A549 (cell line): ENCODE data around the gene DHX35. TPM values are rescaled to one million over a fixed set of nuclear protein-coding genes. Genes with fewer than 3 reads are reported as not detected.

Experiments
- ATAC-seq, 2 experiments: fragments of 200-7000 bp in 1 of 2; fragments of >200 bp in 1 of 2; cut with Nextera tagmentation in 1 of 2; cut with Tn5 transposase in 1 of 2; 3 replicates each; pipeline versions ENCODE4 v1.8.0 to v1.9.1; 2018 to 2020; ENCODE audit warnings: mild to moderate bottlenecking in 1 of 2, moderate library complexity in 1 of 2
- CTCF ChIA-PET: fragments of 300-600 bp; sonication (Branson Sonifier 250); formaldehyde crosslinking; extraction: SDS; loops from one replicate; lab custom pipeline; 2021; ENCODE audit warnings: antibody characterized with exemption, inconsistent platforms; lab: Yijun Ruan, JAX
- POLR2A ChIA-PET: fragments of 350-600 bp; formaldehyde crosslinking; extraction: SDS; loops from one replicate; lab custom pipeline; 2021; ENCODE audit warnings: antibody characterized with exemption, inconsistent platforms; lab: Yijun Ruan, JAX
- DNase-seq, 2 experiments: peaks; one replicate each; pipeline versions ENCODE4 v3.0.0 to v3.0.0-alpha.2; 2011 to 2016; ENCODE audit warnings: low read depth in 1 of 2, low spot score in 1 of 2
- FAIRE-seq: peaks from 2 replicates; lab custom pipeline; 2011; peaks lifted over from hg19 to GRCh38; lab: Jason Lieb, UNC
- H3K27ac ChIP-seq, 2 experiments: fragments of >200 bp; sonication (Bioruptor Twin); formaldehyde crosslinking; 3 replicates each; pipeline ENCODE4 v1.5.1; 2016 to 2017
- H3K4me1 ChIP-seq: fragments of >200 bp; sonication (Bioruptor Twin); formaldehyde crosslinking; 3 replicates; pipeline ENCODE4 v1.6.1; 2016
- H3K4me2 ChIP-seq: fragments of >200 bp; sonication (Bioruptor Twin); formaldehyde crosslinking; 3 replicates; pipeline ENCODE4 v1.6.1; 2016
- H3K4me3 ChIP-seq: fragments of >200 bp; sonication (Bioruptor Twin); formaldehyde crosslinking; 3 replicates; pipeline ENCODE4 v1.5.1; 2016
- H3K9me3 ChIP-seq: fragments of >200 bp; sonication (Bioruptor Twin); formaldehyde crosslinking; 3 replicates; pipeline ENCODE4 v1.6.1; 2016
- BHLHE40 ChIP-seq: IDR thresholded peaks from 2 replicates; pipeline ENCODE4 v1.6.1; 2012; ENCODE audit warnings: low read depth, low read length, inconsistent platforms
- CBX2 ChIP-seq: fragments of 200-600 bp; sonication (generic); IDR thresholded peaks from 2 replicates; pipeline ENCODE4 v1.6.1; 2016; ENCODE audit warnings: low read depth, mild to moderate bottlenecking, borderline replicate concordance
- CBX8 ChIP-seq: fragments of 200-600 bp; sonication (generic); IDR thresholded peaks from 2 replicates; pipeline ENCODE4 v1.6.1; 2016
- CEBPB ChIP-seq, 2 experiments: fragments of >200 bp in 1 of 2; sonication (Bioruptor Twin) in 1 of 2; formaldehyde crosslinking in 1 of 2; IDR thresholded peaks; 2 replicates each; pipeline ENCODE4 v1.6.1; 2012 to 2016
- CHD2 ChIP-seq: fragments of 150-350 bp; IDR thresholded peaks from 2 replicates; pipeline ENCODE4 v1.6.1; 2014; ENCODE audit warnings: low read length; ENCODE audit not compliant: partially characterized antibody
- CHD4 ChIP-seq: fragments of 200-600 bp; sonication (generic); IDR thresholded peaks from 2 replicates; pipeline ENCODE4 v1.6.1; 2016; ENCODE audit warnings: antibody characterized with exemption, mild to moderate bottlenecking, borderline replicate concordance
- FOXS1 ChIP-seq: fragments of 250-450 bp; sonication (Bioruptor Pico); IDR thresholded peaks from 2 replicates; pipeline ENCODE4 v1.5.0; 2020; ENCODE audit warnings: mild to moderate bottlenecking, moderate library complexity
- HEYL ChIP-seq: fragments of 250-450 bp; sonication (Bioruptor Pico); IDR thresholded peaks from 2 replicates; pipeline ENCODE4 v1.8.0; 2021; ENCODE audit warnings: mild to moderate bottlenecking, moderate library complexity
- HOXB5 ChIP-seq: fragments of 250-450 bp; sonication (Bioruptor Pico); IDR thresholded peaks from 2 replicates; pipeline ENCODE4 v1.5.0; 2020; ENCODE audit warnings: mild to moderate bottlenecking, moderate library complexity
- KDM1A ChIP-seq: fragments of 200-600 bp; sonication (generic); IDR thresholded peaks from 2 replicates; pipeline ENCODE4 v1.6.1; 2016; ENCODE audit warnings: low read depth, mild to moderate bottlenecking
- MAFK ChIP-seq: fragments of 450-650 bp; IDR thresholded peaks from 2 replicates; pipeline ENCODE4 v1.6.1; 2014; ENCODE audit not compliant: partially characterized antibody
- MAZ ChIP-seq: fragments of 150-350 bp; IDR thresholded peaks from 2 replicates; pipeline ENCODE4 v1.6.1; 2014; ENCODE audit warnings: antibody characterized with exemption, low read depth, low read length, borderline replicate concordance
- MYC ChIP-seq: IDR thresholded peaks from 2 replicates; pipeline ENCODE4 v1.6.1; 2012; ENCODE audit warnings: mild to moderate bottlenecking, inconsistent platforms, low read length, improper control_type of control experiment, borderline replicate concordance
- NFE2L2 ChIP-seq: fragments of 150-350 bp; conservative IDR thresholded peaks from 2 replicates; pipeline ENCODE4 v1.6.1; 2014; ENCODE audit warnings: low read length
- NPAS2 ChIP-seq: fragments of 250-450 bp; sonication (Bioruptor Pico); IDR thresholded peaks from 2 replicates; pipeline ENCODE4 v1.8.0; 2022; ENCODE audit warnings: mild to moderate bottlenecking, moderate library complexity, borderline replicate concordance
- NR3C1 ChIP-seq: fragments of >200 bp; sonication (Bioruptor Twin); formaldehyde crosslinking; IDR thresholded peaks from 3 replicates; pipeline ENCODE4 v1.6.1; 2017
- POLR2AphosphoS2 ChIP-seq: conservative IDR thresholded peaks from 2 replicates; pipeline ENCODE4 v1.6.1; 2012; ENCODE audit warnings: low read length, improper control_type of control experiment, inconsistent platforms
- RAD21 ChIP-seq, 2 experiments: fragments of >200 bp in 1 of 2; sonication (Bioruptor Twin) in 1 of 2; formaldehyde crosslinking in 1 of 2; IDR thresholded peaks in 1 of 2; conservative IDR thresholded peaks in 1 of 2; 2 replicates in 1 of 2; 3 replicates in 1 of 2; pipeline ENCODE4 v1.6.1; 2012 to 2018; ENCODE audit warnings: inconsistent platforms in 1 of 2
- RCOR1 ChIP-seq: fragments of 150-350 bp; IDR thresholded peaks from 2 replicates; pipeline ENCODE4 v1.6.1; 2014; ENCODE audit warnings: antibody characterized with exemption, low read length, low read depth
- RNF2 ChIP-seq: fragments of 200-600 bp; sonication (generic); IDR thresholded peaks from 2 replicates; pipeline ENCODE4 v1.6.1; 2016; ENCODE audit warnings: low read depth, mild to moderate bottlenecking, antibody characterized with exemption, moderate library complexity, borderline replicate concordance
- SMC3 ChIP-seq: fragments of >200 bp; sonication (Bioruptor Twin); formaldehyde crosslinking; IDR thresholded peaks from 3 replicates; pipeline ENCODE4 v1.6.1; 2018; ENCODE audit warnings: inconsistent platforms
- SREBF2 ChIP-seq: fragments of 450-650 bp; IDR thresholded peaks from 2 replicates; pipeline ENCODE4 v1.6.1; 2014; ENCODE audit warnings: mild to moderate bottlenecking, moderate library complexity
- ZSCAN20 ChIP-seq: fragments of 250-450 bp; sonication (Bioruptor Pico); IDR thresholded peaks from 2 replicates; pipeline ENCODE4 v1.8.0; 2022; ENCODE audit warnings: mild to moderate bottlenecking, moderate library complexity
- WGBS: methylation state at CpG from one replicate; pipeline ENCODE4 v1.1.6; 2017; ENCODE audit errors: missing lambda C conversion rate; 5-methylcytosine and 5-hydroxymethylcytosine counted together
- polyA plus RNA-seq, 4 experiments: library from polyadenylated mRNA; depleted of rRNA in 3 of 4; stranded (reverse); fragments of >200 nt; fragmentation: RNase III in 1 of 4; extraction: RNeasy Plus Mini Kit Qiagen cat#74134 plus additional on column Dnase treatment in 1 of 4; gene quantifications; 2 replicates in 3 of 4; 3 replicates in 1 of 4; pipeline ENCODE4 v1.2.3, GENCODE V29; 2011 to 2017
- TF ChIP-seq, protein P1 (sequence below): fragments of >200 bp; sonication (Bioruptor Twin); formaldehyde crosslinking; IDR thresholded peaks from 2 replicates; pipeline ENCODE4 v1.6.1; 2016
- TF ChIP-seq, protein P2 (sequence below): fragments of 250-450 bp; sonication (Bioruptor Pico); IDR thresholded peaks from 2 replicates; pipeline ENCODE4 v1.5.0; 2020; ENCODE audit warnings: low read depth, mild to moderate bottlenecking, moderate library complexity
- TF ChIP-seq, protein P3 (sequence below): IDR thresholded peaks from 2 replicates; pipeline ENCODE4 v1.6.1; 2012; ENCODE audit warnings: low read depth, borderline replicate concordance
- TF ChIP-seq, protein P4 (sequence below): fragments of 450-650 bp; IDR thresholded peaks from 2 replicates; pipeline ENCODE4 v1.6.1; 2014; ENCODE audit warnings: antibody characterized with exemption
- TF ChIP-seq, protein P5 (sequence below): IDR thresholded peaks from 2 replicates; pipeline ENCODE4 v1.6.1; 2012

The DHX35 gene
- polyA plus RNA-seq, 2 of the 4 experiments (the other 2 are of a cell fraction), result 7.7 to 13.8 TPM

DNA sequence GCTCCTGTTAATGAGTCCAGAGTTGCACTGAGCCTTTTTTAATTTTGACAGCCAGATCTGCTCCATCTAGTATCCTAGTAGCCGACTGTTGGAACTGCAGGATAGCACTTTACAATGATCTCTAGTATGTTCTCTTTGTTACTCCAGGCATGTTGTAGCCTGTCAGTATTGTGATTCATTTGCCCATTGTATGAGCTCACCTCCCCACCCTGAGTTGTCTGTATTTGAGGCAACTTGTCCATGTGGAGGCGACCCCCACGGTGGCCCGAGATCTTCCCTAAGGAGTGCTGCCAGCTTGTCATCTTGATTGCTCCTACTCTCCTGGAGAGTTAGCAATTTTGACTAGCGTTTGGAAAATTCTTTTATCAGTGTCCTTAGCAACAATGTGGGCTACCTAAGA lies 67.2 kb downstream of the DHX35 start:
- FAIRE-seq (no peak), DNase-seq (no peak), ATAC-seq (no peak)
- no peak overlapping the region for H3K4me3 ChIP-seq
- H3K27ac ChIP-seq, result no peak overlapping the region
- WGBS, result 91% methylated on average over 5 of the region's 5 CpGs
- H3K4me2 ChIP-seq, result no peak overlapping the region
- POLR2A ChIA-PET, result no interaction called here
- CTCF ChIA-PET, result interaction anchor here (0.8 to 2.3 kb wide), 4 partner anchors 9 to 51 kb away, joined by 3 to 5 read pairs (median 4); no protein-coding TSS in a partner anchor
- TF ChIP-seq, protein P1, sequence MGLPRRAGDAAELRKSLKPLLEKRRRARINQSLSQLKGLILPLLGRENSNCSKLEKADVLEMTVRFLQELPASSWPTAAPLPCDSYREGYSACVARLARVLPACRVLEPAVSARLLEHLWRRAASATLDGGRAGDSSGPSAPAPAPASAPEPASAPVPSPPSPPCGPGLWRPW, result no peak
- TF ChIP-seq MAFK, result no peak
- no peak for TF ChIP-seq RCOR1
- TF ChIP-seq SREBF2, result no peak
- TF ChIP-seq, protein P2, sequence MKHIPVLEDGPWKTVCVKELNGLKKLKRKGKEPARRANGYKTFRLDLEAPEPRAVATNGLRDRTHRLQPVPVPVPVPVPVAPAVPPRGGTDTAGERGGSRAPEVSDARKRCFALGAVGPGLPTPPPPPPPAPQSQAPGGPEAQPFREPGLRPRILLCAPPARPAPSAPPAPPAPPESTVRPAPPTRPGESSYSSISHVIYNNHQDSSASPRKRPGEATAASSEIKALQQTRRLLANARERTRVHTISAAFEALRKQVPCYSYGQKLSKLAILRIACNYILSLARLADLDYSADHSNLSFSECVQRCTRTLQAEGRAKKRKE (CRISPR knock-in tag), result no peak
- TF ChIP-seq RAD21 (conservative IDR thresholded peaks at IDR 0.05 in 1 of 2, IDR thresholded peaks at IDR 0.05 in 1 of 2), result no peak
- no peak for TF ChIP-seq HEYL (CRISPR knock-in tag)
- TF ChIP-seq, protein P3, sequence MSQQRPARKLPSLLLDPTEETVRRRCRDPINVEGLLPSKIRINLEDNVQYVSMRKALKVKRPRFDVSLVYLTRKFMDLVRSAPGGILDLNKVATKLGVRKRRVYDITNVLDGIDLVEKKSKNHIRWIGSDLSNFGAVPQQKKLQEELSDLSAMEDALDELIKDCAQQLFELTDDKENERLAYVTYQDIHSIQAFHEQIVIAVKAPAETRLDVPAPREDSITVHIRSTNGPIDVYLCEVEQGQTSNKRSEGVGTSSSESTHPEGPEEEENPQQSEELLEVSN, result no peak
- TF ChIP-seq, protein P4, sequence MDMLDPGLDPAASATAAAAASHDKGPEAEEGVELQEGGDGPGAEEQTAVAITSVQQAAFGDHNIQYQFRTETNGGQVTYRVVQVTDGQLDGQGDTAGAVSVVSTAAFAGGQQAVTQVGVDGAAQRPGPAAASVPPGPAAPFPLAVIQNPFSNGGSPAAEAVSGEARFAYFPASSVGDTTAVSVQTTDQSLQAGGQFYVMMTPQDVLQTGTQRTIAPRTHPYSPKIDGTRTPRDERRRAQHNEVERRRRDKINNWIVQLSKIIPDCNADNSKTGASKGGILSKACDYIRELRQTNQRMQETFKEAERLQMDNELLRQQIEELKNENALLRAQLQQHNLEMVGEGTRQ, result no peak
- no peak for TF ChIP-seq ZSCAN20 (CRISPR knock-in tag)
- TF ChIP-seq KDM1A, result no peak
- no peak for TF ChIP-seq CHD2
- TF ChIP-seq NPAS2 (CRISPR knock-in tag), result no peak
- no peaks in the 10 kb centered on the region for H3K4me1 ChIP-seq
- no peaks in the 10 kb centered on the region for H3K9me3 ChIP-seq

DNA sequence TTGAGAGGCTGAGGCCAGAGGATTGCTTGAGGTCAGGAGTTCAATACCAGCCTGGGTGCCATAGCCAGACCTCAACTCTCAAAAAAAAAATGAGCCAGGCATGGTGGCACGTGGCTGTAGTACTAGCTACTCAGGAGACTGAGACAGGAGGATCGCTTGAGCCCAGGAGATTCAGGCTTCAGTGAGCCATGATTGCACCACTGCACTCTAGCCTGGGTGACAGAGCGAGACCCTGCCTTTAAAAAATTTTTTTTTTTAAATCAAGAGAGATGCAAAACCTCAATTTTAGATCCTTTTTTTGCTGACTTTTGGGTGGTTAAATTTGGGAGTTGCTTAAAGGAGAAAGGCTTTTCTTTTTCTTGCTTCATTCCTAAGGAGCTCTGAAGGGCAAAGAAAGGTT lies 70.9 kb downstream of the DHX35 start:
- DNase-seq (no peak), ATAC-seq (no peak), FAIRE-seq (no peak)
- no peak overlapping the region for H3K27ac ChIP-seq
- ChIA-PET CTCF (interaction anchor here (0.6 to 10.1 kb wide), 2 partner anchors 16 to 381 kb away, joined by 3 to 112 read pairs; no protein-coding TSS in a partner anchor), POLR2A (no interaction called here)
- 90% methylated on average over 3 of the region's 3 CpGs for WGBS
- H3K4me1 ChIP-seq, result no peaks in the 10 kb centered on the region
- H3K9me3 ChIP-seq, result no peaks in the 10 kb centered on the region
- H3K4me2 ChIP-seq, result no peak overlapping the region
- TF ChIP-seq RNF2 (no peak), CHD4 (no peak), FOXS1 (CRISPR knock-in tag) (no peak), CEBPB (IDR thresholded peaks at IDR 0.05) (no peak), NR3C1 (no peak), NFE2L2 (no peak), POLR2AphosphoS2 (no peak), CBX8 (no peak), ZSCAN20 (CRISPR knock-in tag) (no peak), MAZ (no peak), RAD21 (conservative IDR thresholded peaks at IDR 0.05 in 1 of 2, IDR thresholded peaks at IDR 0.05 in 1 of 2) (no peak), SMC3 (no peak), HOXB5 (CRISPR knock-in tag) (no peak), CBX2 (no peak), MYC (no peak), BHLHE40 (no peak)
- TF ChIP-seq, protein P5, sequence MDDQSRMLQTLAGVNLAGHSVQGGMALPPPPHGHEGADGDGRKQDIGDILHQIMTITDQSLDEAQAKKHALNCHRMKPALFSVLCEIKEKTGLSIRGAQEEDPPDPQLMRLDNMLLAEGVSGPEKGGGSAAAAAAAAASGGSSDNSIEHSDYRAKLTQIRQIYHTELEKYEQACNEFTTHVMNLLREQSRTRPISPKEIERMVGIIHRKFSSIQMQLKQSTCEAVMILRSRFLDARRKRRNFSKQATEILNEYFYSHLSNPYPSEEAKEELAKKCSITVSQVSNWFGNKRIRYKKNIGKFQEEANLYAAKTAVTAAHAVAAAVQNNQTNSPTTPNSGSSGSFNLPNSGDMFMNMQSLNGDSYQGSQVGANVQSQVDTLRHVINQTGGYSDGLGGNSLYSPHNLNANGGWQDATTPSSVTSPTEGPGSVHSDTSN, result no peak
- TF ChIP-seq, protein P3, result no peak
- H3K4me3 ChIP-seq, result no peak overlapping the region
